GM18909 (cell line): ENCODE data around the gene RIT1.

Experiments
- ATAC-seq: cut with Tn5 transposase; IDR thresholded peaks from one replicate; pipeline ENCODE4 v1.9.1; 2021; ENCODE audit warnings: mild to moderate bottlenecking; ENCODE audit not compliant: unreplicated experiment, poor library complexity

The RIT1 gene

GRCh38 chr1:155859881-155860871, 51.0 kb downstream of the RIT1 start:
- ATAC-seq: no peak

- peak; percentile 73 for ATAC-seq
Measured at GRCh38 chr1:155859234-155859829, 51.8 kb downstream of the RIT1 start, which contains the start of gene SYT11. SYT11 (plus strand) TSS chr1:155859567; CDS start chr1:155859762, 195 bp downstream.

GRCh38 chr1:155858800-155859233, 52.3 kb downstream of the RIT1 start:
- peak; percentile 8 for ATAC-seq

GRCh38 chr1:155856975-155857930, 53.9 kb downstream of the RIT1 start, which contains the start of gene GON4L:
GON4L (minus strand) TSS chr1:155857214; CDS start chr1:155853780, 3,434 bp downstream.
- peak; percentile 52 for ATAC-seq

- no peak for ATAC-seq
Measured at GRCh38 chr1:155856257-155856974, 54.7 kb downstream of the RIT1 start.

GRCh38 chr1:155850345-155850744, 60.8 kb downstream of the RIT1 start:
- no peak for ATAC-seq

GRCh38 chr1:155847823-155848529, 63.2 kb downstream of the RIT1 start:
- ATAC-seq: no peak
